ENCODE data around the gene ARMC6. TPM values are rescaled to one million over a fixed set of nuclear protein-coding genes. Genes with fewer than 3 reads are reported as not detected.
"Not testable (repeated sequence)": the region's sequence is repeated elsewhere in the genome, so short reads cannot be mapped to it uniquely, and the experiment has no call there.

Gene ARMC6
- total RNA-seq, 4 donors from 2014 or later, result 16.2 to 25.8 (median 20.4) TPM

GRCh38 chr19:19009951-19010350 is 23.5 kb upstream of the ARMC6 start:
- TF ChIP-seq EP300 (IDR thresholded peaks at IDR 0.05) (no peak), POLR2AphosphoS5 (IDR thresholded peaks at IDR 0.05) (no peak)
- Histone ChIP-seq H3K36me3 (peaks cover 65 to 100% (median 90%) of the 10 kb centered on the region in 4 donors), H3K27me3 (no peaks in the 10 kb centered on the region), H3K9me3 (no peaks in the 10 kb centered on the region), H3K27ac (replicated peaks in 1 of 4) (no peak overlapping the region), H3K4me1 (peaks cover 0 to 11% (median 8%) of the 10 kb centered on the region in 4 donors), H3K4me3 (no peak overlapping the region)
- intact Hi-C loops (cut with DNase I), result loop anchor here (10.0 kb wide), 1 partner anchor 125 kb away; no protein-coding TSS in a partner anchor
- whole genome bisulfite sequencing, result 94% methylated on average over 15 of the region's 18 CpGs
- DNase-seq (ENCODE audit: extremely low spot score), result no peak

- H3K4me1 ChIP-seq, result peaks cover 0 to 11% (median 8%) of the 10 kb centered on the region in 4 donors
- TF ChIP-seq POLR2AphosphoS5 (IDR thresholded peaks at IDR 0.05) (no peak), EP300 (IDR thresholded peaks at IDR 0.05) (no peak), CTCF (IDR thresholded peaks at IDR 0.05) (no peak), POLR2A (IDR thresholded peaks at IDR 0.05; ENCODE audit: low read depth) (no peak)
- WGBS, result 83% methylated on average over 5 of the region's 5 CpGs
- H3K27ac ChIP-seq (replicated peaks in 1 of 4), result no peak overlapping the region
- no peaks in the 10 kb centered on the region for H3K27me3 ChIP-seq
- H3K36me3 ChIP-seq, result peaks cover 59 to 98% (median 87%) of the 10 kb centered on the region in 4 donors
- no peak for DNase-seq (ENCODE audit: extremely low spot score)
- no peak overlapping the region for H3K4me3 ChIP-seq
- no peaks in the 10 kb centered on the region for H3K9me3 ChIP-seq
- intact Hi-C loops (cut with DNase I), result no loop called here
Observed at GRCh38 chr19:19010551-19010950, 22.9 kb upstream of the ARMC6 start.

- no peak for DNase-seq (ENCODE audit: extremely low spot score)
- 39% methylated on average over 3 of the region's 3 CpGs for WGBS
- H3K4me1 ChIP-seq, result peaks cover 0 to 12% (median 7%) of the 10 kb centered on the region in 4 donors
- no peak overlapping the region for H3K4me3 ChIP-seq
- TF ChIP-seq CTCF (IDR thresholded peaks at IDR 0.05), result no peak
- no peak for TF ChIP-seq EP300 (IDR thresholded peaks at IDR 0.05)
- no peak for TF ChIP-seq POLR2AphosphoS5 (IDR thresholded peaks at IDR 0.05)
- no peak for TF ChIP-seq POLR2A (IDR thresholded peaks at IDR 0.05; ENCODE audit: low read depth)
- no peaks in the 10 kb centered on the region for H3K9me3 ChIP-seq
- H3K27me3 ChIP-seq, result no peaks in the 10 kb centered on the region
- H3K36me3 ChIP-seq, result peaks cover 46 to 82% (median 76%) of the 10 kb centered on the region in 4 donors
- intact Hi-C loops (cut with DNase I), result no loop called here
- no peak overlapping the region for H3K27ac ChIP-seq (replicated peaks in 1 of 4)
Observed at GRCh38 chr19:19021115-19021514, 12.3 kb upstream of the ARMC6 start.

GRCh38 chr19:19022380-19022961 is 10.9 kb upstream of the ARMC6 start:
- Histone ChIP-seq H3K27me3 (no peaks in the 10 kb centered on the region), H3K4me3 (no peak overlapping the region), H3K27ac (replicated peaks in 1 of 4) (no peak overlapping the region), H3K4me1 (peaks cover 3 to 25% (median 13%) of the 10 kb centered on the region in 4 donors), H3K9me3 (no peaks in the 10 kb centered on the region), H3K36me3 (peaks cover 38 to 82% (median 76%) of the 10 kb centered on the region in 4 donors)
- WGBS, result 88% methylated on average over 4 of the region's 4 CpGs
- no peak for TF ChIP-seq CTCF (IDR thresholded peaks at IDR 0.05)
- intact Hi-C loops (cut with DNase I), result no loop called here
- no peak for DNase-seq (ENCODE audit: extremely low spot score)

GRCh38 chr19:19023376-19023775 is 10.0 kb upstream of the ARMC6 start:
- H3K4me3 ChIP-seq; H3K27me3 ChIP-seq; H3K9me3 ChIP-seq; intact Hi-C loops (cut with DNase I); DNase-seq (ENCODE audit: extremely low spot score); H3K27ac ChIP-seq (replicated peaks in 1 of 4): not testable (repeated sequence)
- Histone ChIP-seq H3K36me3 (peaks cover 30 to 82% (median 76%) of the 10 kb centered on the region in 4 donors), H3K4me1 (peaks cover 3 to 25% (median 15%) of the 10 kb centered on the region in 4 donors)
- 95% methylated on average over 1 of the region's 1 CpG for WGBS

- no peak overlapping the region for H3K4me3 ChIP-seq
- H3K9me3 ChIP-seq, result no peaks in the 10 kb centered on the region
- intact Hi-C loops (cut with DNase I), result no loop called here
- DNase-seq (ENCODE audit: extremely low spot score), result no peak
- no peak overlapping the region for H3K27ac ChIP-seq (replicated peaks in 1 of 4)
- peaks cover 30 to 91% (median 90%) of the 10 kb centered on the region in 4 donors for H3K36me3 ChIP-seq
- H3K4me1 ChIP-seq, result peaks cover 3 to 35% (median 19%) of the 10 kb centered on the region in 4 donors
- TF ChIP-seq POLR2A (IDR thresholded peaks at IDR 0.05; ENCODE audit: low read depth), result no peak
- TF ChIP-seq EP300 (IDR thresholded peaks at IDR 0.05), result no peak
- TF ChIP-seq CTCF (IDR thresholded peaks at IDR 0.05), result no peak
- TF ChIP-seq POLR2AphosphoS5 (IDR thresholded peaks at IDR 0.05), result no peak
- no peaks in the 10 kb centered on the region for H3K27me3 ChIP-seq
- WGBS, result 93% methylated on average over 11 of the region's 11 CpGs
Observed at GRCh38 chr19:19025861-19026260, 7.5 kb upstream of the ARMC6 start.
